ENCODE data around the gene COG1. TPM values are rescaled to one million over a fixed set of nuclear protein-coding genes. Genes with fewer than 3 reads are reported as not detected.

COG1 gene
- total and polyA plus RNA-seq, 9 of the 15 experiments (the other 6 are each of a cell fraction or from before 2014, with no cell fraction given): 9.5 to 26.8 (median 12.9) TPM

GRCh38 chr17:73231841-73232586 is 39.2 kb downstream of the COG1 start:
- CTCF ChIA-PET (ENCODE audit: low intra/inter-chr PET ratio): interaction anchor here (0.8 kb wide), 1 partner anchor 44 kb away, joined by 3 read pairs; no protein-coding TSS in a partner anchor
- H3K9me1 ChIP-seq (ENCODE audit: control insufficient read depth, insufficient read depth, low read length): no peaks in the 10 kb centered on the region
- H3K4me1 ChIP-seq (replicated peaks in 1 of 2; ENCODE audit: control insufficient read depth in 2 of 2, insufficient read depth in 2 of 2, low read length in 2 of 2): peaks cover 19 to 31% of the 10 kb centered on the region in 2 experiments
- in situ Hi-C loops (cut with MboI): no loop called here
- peak overlapping the region; percentile 90 for H2AFZ ChIP-seq (ENCODE audit: low read depth, low read length)
- intact Hi-C loops (cut with micrococcal nuclease): loop anchor here (2.0 kb wide), 2 partner anchors 39 to 79 kb away; partner anchors contain the start of gene COG1
- H3K4me3 ChIP-seq: peak overlapping the region; percentile 95
- H3K9ac ChIP-seq (ENCODE audit: insufficient read depth in 1 of 2, low read depth in 2 of 2, low read length in 2 of 2): peak overlapping the region; percentile 76 to 93
- no TSS peak for BruUV-seq (replicated peaks)
- no peaks in the 10 kb centered on the region for H3K9me3 ChIP-seq (replicated peaks; ENCODE audit: control insufficient read depth, insufficient read depth, low read depth, low read length)
- under 1% methylated on average over 47 of the region's 63 CpGs for WGBS (ENCODE audit: insufficient coverage, low coverage, missing lambda C conversion rate)
- H3K27ac ChIP-seq (ENCODE audit: extremely low read depth, low read depth, low read length): peak overlapping the region; percentile 89
- peaks cover 79% of the 10 kb centered on the region for H3K79me2 ChIP-seq (ENCODE audit: control insufficient read depth, insufficient read depth, low read length)
- peak overlapping the region; percentile 97 for H3K4me2 ChIP-seq (ENCODE audit: insufficient read depth, low read length)
- FAIRE-seq: peak; percentile 89
- H4K20me1 ChIP-seq (replicated peaks; ENCODE audit: control insufficient read depth, insufficient read depth, low read length): peaks cover 11% of the 10 kb centered on the region
- H3K36me3 ChIP-seq (ENCODE audit: control insufficient read depth, insufficient read depth, low read length): peaks cover 33% of the 10 kb centered on the region
- DNase-seq (ENCODE audit: extremely low read depth in 1 of 4, low spot score in 3 of 4): peak; percentile 96
- peak; percentile 85 for ATAC-seq
- POLR2A ChIA-PET: interaction anchor here (0.5 to 2.3 kb wide), 19 partner anchors 9 to 973 kb away, joined by 3 to 10 read pairs (median 4); partner anchors contain the start of gene COG1
- H3K27me3 ChIP-seq (ENCODE audit: control insufficient read depth in 2 of 2, insufficient read depth in 2 of 2, low read length in 2 of 2): no peaks in the 10 kb centered on the region
- peak; percentile 67 for TF ChIP-seq SAP30 (IDR thresholded peaks at IDR 0.05; ENCODE audit: borderline replicate concordance, insufficient read depth, low read depth, low read length, poor library complexity, severe bottlenecking)
- TF ChIP-seq KDM5B (IDR thresholded peaks at IDR 0.05; ENCODE audit: insufficient replicate concordance, low read depth, low read length): peak; percentile 29
- TF ChIP-seq CBFA2T3 (IDR thresholded peaks at IDR 0.05): no peak
- TF ChIP-seq MTA1 (IDR thresholded peaks at IDR 0.05; ENCODE audit: borderline replicate concordance): peak; percentile 68
- TF ChIP-seq IRF9 (tag; IDR thresholded peaks at IDR 0.05): no peak
- TF ChIP-seq HOXB6 (CRISPR knock-in tag; IDR thresholded peaks at IDR 0.05; ENCODE audit: borderline replicate concordance): no peak
- no peak for TF ChIP-seq ZC3H8 (IDR thresholded peaks at IDR 0.05)
- TF ChIP-seq MAZ (CRISPR knock-in tag; conservative IDR thresholded peaks at IDR 0.05 in 1 of 2, IDR thresholded peaks at IDR 0.05 in 1 of 2): peak; percentile 62 to 83
- no peak for TF ChIP-seq ATF2 (CRISPR knock-in tag; IDR thresholded peaks at IDR 0.05)
- peak; percentile 69 for TF ChIP-seq HMGN3 (IDR thresholded peaks at IDR 0.05; ENCODE audit: borderline replicate concordance, extremely low read depth, insufficient read length, low read depth, low read length)
- TF ChIP-seq KLF13 (tag; IDR thresholded peaks at IDR 0.05; ENCODE audit: borderline replicate concordance, low read depth): peak; percentile 28; the same call in 1 of the 2 replicates
- peak in 1 of 2 experiments; percentile 53; a peak in 1 of 4 replicates for TF ChIP-seq NONO (IDR thresholded peaks at IDR 0.05; ENCODE audit: low read depth in 2 of 2, low read length in 1 of 2)
- 0 out of 2 replicates have a peak, but pooled peaks have one; percentile 64 for TF ChIP-seq NR2C2 (CRISPR knock-in tag; IDR thresholded peaks at IDR 0.05)
- no peak for TF ChIP-seq NR2C2 (tag; IDR thresholded peaks at IDR 0.05)
- no peak for TF ChIP-seq ZBTB12 (CRISPR knock-in tag; IDR thresholded peaks at IDR 0.05)
- TF ChIP-seq FOSL1 (tag; conservative IDR thresholded peaks at IDR 0.05): 0 out of 2 replicates have a peak, but pooled peaks have one; percentile 21
- peak; percentile 72 for TF ChIP-seq EGR1 (conservative IDR thresholded peaks at IDR 0.05)
- peak; percentile 83 for TF ChIP-seq SP1 (CRISPR knock-in tag; IDR thresholded peaks at IDR 0.05)

All from K562 (cell line).